Stimulated activated CD8-positive, alpha-beta memory T cell treated with anti-CD3 and anti-CD28 coated beads, Interleukin-15, amount 100 ng/mL, for 48 hours (primary cell): ENCODE measurements around the gene TMEM11.
"Not testable (repeated sequence)": the region's sequence is repeated elsewhere in the genome, so short reads cannot be mapped to it uniquely, and the experiment has no call there.

Experiments
- DNase-seq, 2 donors: peaks; one replicate each; pipeline ENCODE4 v3.0.0-alpha.2; 2020; ENCODE audit warnings: low read depth in 2 of 2

Gene TMEM11

DNA sequence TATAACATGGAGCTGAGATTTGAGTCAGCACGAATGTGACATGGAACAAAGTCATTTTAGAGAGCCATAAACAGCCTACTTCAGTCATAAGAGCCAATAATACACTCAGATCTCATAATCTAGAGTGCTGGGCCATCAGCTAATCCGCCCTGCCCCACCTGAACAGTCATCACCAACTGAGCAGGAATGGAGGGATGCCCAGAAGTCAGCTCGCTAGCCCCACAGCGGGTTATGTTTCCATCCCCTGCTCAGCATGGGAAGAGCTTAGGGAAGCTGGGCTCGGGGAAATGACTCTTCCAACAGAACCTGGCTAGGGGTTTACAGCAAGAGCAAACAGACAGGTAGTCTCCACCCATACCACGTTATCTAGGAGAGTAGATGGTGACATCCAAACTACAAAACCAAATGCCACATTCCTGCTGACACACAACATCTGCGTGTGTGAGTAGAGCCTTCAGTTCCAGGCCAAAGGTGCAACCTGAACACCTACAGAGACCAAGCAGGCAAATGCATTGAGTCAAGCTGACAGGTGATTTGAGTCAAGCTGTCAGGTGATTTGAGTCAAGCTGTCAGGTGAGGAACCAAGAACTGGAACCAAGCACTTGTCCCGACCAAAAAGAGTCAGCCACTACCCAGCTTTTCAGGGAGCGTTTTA lies 2.0 kb downstream of the TMEM11 start:
- DNase-seq = no peak

DNA sequence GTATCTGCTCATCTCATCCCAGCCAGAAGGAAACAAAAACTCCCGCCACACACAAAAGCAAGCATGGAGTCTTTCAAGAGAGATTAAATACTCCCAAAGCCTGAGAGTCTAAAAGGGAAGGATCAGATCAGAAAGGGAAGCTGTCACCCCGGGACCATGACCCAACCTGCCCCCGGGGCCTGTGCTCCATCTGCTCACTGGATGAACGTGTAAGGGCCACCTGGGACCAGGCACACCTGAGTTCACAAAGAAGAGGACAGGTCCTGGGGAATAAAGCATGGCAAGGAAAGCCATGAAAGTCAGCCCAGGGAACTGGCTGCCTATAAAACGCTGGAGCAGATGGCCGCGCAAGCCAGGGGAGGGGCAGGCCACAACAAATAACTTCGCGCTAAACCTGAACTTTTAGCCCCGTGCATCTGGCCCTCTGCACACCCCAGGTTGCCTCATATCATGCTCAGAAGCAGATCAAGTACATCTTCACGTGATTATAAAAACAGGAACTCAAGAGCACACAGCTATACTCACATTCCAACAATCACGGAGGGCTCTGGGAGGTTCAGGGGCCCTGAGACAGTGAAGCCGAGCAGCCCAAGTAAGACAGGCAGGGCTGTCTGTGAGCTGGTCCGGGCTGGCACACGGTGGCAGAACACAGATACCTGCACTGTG lies 3.4 kb downstream of the TMEM11 start:
- no peak for DNase-seq

DNA sequence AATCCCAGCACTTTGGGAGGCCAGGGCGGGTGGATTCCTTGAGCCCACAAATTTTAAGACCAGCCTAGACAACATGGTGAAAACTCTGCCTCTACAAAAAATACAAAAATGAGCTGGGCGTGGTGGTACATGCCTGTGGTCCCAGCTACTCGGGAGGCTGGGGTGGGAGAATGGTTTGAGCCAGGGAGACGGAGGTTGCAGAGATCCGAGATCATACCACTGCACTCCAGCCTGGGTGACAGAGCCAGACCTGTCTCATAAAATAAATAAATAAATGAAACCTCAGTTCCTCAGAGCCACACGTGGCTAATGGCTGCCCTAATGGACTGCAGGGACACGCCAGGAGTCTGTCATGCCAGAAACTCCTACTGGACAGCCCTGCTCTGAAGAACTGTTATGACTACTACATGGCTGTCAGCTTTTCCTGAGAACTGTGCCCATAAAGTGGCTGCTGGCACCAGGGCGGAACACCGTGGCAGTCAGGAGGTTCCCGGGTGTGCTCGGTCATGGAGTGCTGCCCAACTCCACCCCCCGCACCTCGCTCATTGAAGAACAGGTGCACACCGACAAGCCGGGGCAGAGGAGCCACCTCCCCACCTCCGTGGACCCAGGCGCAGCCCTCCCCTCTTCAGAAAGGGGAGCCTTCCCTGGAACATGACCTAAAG lies 4.3 kb downstream of the TMEM11 start:
- DNase-seq = no peak

DNA sequence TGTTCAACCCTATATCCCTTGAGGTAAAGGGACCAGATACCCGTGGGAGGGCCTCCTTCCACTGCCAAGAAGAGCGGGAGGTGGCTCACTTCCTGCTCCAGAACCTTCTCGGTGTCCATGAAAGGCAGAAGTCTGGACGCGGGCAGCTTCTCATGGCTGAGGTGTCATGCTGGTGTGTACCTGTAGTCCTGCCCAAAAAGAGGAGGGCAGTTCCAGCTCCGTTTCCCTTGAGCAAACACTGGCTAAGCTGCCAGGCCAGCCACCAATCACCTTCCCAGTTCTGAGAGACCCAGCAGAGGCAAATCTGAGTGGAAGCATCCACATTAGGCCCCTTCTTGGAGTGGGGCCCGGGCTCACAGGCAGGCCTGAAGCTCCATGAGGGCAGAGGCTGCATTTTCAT lies 5.6 kb downstream of the TMEM11 start:
- DNase-seq = no peak

DNA sequence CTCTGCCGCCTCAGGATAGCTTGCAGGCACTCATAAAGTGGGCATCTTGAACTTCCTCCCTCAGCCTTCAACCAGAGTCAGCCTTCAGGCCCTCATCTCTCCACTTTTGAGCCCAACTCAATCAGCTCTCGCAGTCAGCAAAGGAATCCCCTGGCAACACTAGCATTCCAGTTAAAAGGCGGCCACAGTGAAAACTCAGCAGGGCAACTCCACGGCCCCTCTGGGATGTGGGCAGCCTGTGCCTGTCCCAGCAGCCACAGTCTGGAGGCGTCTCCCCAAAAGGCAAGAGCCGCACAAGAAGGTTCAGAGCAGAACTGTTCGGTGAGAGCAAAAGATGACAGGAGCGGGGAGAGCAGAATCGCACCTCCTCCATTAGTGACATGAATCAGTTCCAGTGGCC lies 9.0 kb downstream of the TMEM11 start:
- no peak for DNase-seq

DNA sequence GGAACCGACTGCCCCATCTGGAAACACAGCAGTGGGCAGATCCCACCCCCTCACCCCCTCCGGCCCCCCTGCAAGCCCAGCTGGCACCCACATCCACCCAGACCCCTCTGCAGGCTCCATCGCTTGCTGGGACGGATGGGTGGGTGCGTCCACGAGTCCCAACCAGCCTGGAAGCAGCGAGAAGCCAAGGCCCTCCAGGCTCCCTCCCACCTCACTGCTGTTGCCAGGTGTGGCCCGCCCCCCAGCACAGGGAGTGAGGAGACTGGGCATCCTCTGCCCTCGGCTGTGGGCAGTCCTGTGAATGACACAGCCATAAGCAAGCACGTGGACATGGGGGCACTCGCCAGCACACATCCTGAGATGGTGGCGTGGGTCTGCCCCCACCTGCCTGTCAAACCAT lies 11.4 kb downstream of the TMEM11 start:
- no peak for DNase-seq

DNA sequence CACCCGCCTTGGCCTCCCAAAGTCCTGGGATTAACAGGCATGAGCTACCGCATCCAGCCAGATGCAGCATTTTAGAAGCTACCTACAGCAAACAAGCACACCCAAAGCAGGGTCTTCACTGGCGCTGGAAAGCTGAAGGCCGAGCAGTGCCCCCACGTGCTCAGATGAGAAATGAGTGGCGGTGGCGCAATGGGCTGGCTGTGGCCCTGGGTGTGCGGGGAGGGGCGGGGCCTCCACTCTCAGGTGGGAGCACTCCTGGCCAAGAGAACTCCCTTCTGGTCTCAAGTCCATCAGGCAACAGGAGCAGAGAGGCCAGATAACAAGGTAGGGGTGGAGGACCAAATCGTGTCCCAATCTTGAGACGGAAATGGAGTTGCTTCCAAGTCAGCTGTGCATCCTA lies 12.1 kb downstream of the TMEM11 start:
- no peak for DNase-seq

DNA sequence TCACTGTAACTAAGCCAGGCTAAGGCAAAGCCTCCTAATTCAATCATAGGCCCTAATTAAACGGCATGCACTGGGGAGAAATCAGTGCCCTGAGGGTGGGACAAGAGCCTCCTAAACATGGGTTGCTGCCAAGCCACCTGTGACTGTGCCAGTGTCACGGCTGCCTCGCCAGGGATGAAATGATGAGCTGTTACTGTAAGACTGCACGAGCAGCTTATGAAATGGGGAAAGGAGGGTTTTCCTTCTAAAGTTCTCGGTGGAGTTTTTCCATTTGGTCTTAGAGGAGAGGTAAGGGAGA lies 12.7 kb downstream of the TMEM11 start:
- DNase-seq = no peak

DNA sequence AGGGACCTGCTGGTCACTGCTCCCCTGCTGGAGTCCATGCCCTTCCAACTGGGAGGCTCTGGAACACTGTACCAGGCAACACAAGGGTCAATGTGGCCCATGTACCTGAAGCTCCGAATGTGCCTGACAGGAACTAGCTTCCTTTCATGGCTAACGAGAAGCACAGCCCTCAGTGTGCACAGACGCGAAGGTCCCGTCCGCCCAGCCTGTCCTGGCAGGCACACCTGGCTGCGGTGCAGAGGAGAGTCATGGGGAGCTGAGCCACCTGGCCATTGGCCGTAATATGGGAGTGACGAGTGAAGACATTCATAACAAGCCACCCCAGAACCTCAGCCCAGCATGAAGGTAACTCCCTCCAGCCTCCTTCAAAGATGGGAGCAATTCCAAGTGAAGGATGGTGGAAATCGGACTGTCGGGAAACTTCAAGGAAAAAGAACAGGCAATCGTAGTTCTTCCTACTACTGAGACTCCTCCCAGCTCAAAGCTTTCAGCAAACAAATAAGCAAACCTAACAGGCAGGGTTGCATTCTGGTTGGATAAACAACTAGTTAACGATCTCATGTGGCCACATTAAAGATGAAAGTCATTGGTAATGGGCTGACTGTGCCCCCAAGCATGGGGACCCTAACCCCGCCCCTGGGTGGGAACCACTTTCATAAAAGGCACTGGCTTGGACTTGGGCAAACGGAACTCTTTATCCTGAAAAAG lies 13.2 kb downstream of the TMEM11 start:
- DNase-seq = no peak

DNA sequence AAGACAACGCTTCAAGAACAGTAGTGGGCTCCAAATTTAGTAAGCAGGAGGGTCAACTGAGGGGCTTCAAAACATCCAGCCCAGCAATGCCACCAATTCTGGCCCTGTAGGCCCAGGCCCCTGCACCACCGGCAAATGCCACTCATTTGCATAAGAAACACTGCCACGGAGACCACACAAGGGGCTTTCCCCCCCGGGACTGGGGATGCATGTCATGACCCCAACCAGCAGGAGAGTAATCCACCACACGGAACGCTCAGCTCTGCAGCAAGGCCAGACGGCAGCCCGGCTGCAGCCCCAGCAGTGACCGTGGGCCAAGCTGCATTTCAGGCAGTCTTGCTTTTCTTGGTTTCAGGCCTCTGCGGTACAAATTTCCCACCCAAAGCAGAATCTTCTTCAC lies 14.1 kb downstream of the TMEM11 start:
- no peak for DNase-seq

DNA sequence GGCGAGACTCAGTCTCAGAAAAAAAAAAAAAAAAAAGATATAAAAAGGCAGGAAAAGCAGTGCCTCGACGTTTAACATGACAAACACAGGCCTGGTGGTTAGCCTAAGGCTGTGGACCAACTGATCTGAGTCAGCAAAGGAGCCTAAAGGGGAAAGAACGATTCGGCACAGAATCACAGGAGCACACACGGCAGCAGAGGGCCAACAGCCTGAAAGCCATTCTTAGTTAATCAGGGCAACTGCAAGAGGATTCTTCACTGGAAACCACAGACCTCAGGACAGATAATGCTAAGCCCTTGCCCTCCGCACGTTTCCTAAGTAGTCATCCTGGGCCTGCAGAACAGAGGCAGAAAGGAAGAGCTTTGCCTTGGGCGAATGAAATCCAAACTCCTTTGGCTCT lies 14.7 kb downstream of the TMEM11 start:
- DNase-seq = no peak

DNA sequence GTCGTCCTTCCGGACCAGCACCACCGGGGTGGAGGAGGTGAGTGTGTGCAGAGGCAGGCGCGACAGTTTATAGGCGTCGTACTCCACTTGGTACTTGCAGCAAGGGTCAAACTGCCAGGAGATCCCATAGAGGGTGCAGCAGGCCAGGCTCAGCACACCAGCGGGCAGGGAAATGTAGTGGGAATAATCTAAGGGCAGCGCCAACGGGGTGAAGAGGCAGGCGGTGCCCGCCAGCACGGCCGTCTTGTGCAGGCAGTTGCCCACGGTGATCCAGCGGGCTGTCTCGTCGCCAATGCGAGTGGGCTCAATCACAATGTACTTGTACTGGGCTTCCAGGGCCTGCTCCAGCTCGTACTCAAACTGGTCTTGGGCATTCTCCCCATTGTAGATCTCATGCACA lies 15.6 kb downstream of the TMEM11 start:
- DNase-seq = no peak

DNA sequence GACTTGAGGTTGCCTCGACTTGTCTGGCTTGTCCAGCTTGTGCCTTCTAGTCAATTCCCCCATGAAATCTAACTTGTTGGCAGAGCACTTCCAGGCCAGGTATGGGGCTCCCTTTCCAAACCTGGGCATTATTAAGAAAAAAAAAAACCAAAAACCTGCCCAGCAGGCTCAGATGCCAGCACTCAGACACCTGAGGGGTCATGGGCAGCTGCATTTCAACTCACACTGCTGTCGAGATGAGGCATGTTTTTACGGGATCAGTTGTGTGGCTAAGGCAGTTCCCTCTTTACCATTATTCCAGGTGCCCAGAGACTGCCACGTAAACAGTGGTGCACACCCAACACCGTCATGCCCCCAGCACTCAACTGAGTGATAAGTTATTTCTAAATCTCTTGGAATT lies 17.8 kb downstream of the TMEM11 start:
- DNase-seq = no peak

DNA sequence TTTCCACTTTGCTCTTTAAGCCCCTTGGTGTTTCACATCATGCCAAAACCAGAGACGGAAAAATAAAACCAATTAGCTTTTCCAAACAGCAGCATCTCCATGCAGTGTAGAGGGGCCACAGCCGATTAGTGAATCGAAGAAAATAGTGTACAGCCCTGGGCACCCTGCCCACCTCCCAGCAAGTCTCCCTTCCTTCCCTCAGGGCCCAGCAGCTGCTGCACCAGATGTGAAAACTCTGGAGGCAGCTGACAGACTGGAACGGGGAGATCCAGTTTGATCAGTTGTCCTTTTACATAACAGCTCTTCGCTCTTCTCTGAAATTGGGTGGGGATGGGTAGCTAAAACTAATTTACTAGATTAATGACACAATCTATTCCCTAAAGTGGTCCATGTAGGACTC lies 19.3 kb downstream of the TMEM11 start:
- DNase-seq = no peak

DNA sequence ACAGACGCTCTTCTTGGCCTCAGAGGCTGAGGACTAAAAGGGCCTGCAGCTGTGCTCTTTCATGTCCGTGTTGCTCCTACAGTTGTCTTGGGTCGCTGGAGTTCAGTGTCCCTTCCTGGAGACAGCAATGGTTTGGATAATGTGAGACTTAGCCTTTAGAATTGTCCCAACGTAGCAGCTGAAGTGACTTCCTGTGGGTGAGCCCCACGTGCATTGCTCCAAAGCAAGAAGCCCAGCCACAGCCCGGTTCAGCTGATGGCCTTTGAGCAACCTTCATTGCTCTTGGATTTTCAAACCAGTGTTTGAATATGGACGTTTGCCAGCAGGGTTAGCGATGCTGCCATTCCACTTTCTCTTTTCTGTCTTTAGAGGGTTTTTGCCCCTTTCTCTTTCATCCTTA lies 19.7 kb downstream of the TMEM11 start:
- DNase-seq = no peak

DNA sequence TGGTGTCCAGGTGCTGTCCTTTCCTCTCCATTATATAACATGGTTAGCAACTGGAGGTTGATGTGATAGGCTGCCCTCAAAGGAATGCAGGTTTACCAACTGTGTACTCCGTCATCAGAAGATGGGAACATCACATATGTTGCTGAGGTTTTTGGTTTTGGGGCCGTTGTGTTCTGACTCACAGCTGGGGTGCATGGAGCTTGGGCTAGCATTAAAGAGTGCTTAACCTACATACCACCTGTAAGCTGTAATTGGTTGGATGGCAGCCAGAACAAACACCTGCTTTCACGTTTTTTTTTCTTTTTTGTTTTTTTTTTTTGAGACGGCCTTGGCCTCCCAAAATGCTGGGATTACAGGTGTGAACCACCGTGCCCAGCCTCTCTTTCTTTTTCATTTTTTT lies 20.9 kb downstream of the TMEM11 start:
- DNase-seq = no peak

DNA sequence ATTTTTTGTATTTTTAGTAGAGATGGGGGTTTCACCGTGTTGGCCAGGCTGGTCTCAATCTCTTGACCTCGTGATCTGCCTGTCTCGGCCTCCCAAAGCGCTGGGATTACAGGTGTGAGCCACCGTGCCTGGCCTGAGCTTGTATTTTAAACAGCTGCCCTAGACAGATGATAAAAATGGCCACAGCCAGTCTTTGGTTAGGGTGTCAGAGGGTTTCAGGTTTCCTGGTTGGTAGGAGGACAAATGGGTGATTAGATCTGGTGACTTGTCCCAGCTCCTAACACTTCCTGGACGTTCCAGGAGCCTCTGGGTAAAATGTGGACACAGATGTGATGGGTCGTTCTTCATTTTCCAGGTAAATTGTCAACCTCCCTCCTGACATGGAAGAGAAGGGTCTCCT lies 21.5 kb downstream of the TMEM11 start:
- not testable (repeated sequence) for DNase-seq

DNA sequence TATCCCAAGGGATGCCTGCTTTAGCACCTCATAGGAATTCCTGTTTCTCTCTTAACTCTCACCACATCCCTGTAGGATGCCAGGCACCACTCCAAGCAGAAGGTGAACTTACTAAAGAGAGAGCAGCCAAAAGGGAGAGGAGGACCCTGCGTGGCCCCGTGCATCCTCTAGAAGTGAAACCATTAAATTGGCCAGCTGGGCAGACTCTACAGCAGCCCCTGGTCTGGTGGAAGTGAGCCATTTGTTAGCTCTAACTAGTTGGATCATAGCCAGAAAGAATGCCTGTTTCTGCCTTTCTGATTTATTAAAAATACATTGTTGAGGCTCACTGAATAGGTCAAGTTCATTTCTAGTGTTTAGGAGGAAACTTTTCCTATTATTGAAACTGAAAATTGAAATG lies 22.3 kb downstream of the TMEM11 start:
- no peak for DNase-seq

DNA sequence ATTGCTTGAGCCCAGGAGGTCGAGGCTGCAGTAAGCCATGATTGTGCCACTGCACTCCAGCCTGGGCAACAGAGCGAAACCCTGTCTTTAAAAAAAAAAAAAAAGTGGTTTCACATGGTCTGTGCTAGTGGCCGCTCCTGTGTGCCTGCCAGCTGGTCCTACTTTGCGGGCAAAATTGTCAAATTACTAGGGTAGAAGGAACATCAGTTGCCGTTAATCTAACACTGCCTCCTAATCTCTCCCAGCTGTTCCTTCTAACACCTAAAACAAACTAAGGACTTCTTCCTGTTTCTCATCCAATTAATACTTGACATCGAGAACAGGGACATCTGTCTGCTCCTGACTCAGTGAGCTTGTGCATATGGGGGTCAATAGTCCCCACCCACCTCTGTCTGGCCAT lies 23.9 kb downstream of the TMEM11 start:
- DNase-seq = no peak

DNA sequence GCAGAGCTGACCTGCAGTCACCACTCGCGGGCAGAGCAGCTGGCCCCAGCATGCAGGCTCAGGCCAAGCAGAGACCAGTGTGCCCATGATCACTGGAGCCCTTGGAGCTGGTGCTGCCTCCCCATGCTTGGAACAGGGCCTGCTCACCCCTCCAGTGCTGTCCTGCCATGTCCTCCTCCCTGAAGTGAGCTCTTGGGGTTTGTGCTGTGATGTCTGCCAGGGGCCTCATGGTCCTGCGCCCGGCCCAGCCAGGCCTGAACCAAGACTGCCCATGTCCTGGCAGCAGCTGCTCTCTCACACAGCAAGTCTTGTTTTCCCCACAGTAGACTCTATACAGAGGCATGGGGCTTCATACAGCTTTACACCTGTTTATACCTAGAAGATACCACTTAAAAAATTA lies 24.6 kb downstream of the TMEM11 start:
- no peak for DNase-seq

DNA sequence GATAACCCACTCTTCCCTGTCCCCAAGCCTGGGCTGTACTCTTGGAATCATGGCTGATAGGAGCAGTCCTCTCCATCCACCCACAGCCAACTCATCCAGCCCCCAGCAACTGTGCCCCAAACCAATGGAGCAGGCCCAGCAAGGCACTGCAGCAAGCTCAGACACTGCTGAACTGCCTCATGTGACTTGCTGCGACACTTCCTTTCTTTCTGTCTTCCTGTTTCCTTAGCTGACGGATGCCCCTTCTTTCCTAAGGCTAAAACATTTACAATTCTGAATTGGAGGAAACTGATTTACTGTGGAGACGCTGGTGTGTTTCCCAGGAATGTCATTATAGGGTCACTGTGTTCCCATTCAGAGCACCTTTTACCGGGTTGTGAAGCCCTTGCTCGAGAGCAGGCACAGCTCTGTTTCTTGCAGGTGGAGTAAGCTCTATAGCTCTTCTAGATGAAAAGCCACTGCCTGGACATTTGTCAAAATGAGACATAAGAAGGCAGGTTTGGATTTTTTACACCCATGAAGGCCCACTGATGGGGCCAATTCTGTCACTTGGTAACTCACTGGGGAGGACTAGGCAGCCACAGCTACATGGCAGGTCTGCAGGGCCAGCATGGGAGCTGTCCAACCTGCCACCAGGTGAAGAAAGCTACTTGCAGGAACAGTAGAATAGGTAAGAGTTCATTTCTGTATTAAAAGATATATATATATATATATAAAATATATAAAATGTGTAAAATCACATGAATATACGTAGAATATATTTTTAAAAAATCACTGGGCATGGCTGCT lies 27.4 kb downstream of the TMEM11 start:
- DNase-seq = no peak

DNA sequence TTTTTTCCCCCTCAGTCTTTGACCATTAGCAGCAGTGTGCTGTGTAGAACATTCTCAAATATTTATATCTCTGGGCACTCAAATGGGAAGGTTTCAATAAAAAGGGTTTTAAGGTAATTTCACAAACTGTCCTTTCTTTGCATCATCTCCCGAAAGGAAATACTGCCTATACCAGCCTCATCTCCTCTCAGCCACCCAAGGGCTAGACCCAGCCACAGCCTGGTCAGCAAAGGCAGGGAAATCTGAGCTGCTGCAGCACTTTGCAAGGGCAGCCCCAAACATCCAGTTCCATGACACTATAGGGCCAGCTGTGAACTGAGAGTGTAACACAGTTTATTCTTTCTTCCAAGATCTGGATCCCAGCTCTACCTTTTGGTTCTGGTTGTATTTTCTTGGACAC lies 28.9 kb downstream of the TMEM11 start:
- no peak for DNase-seq
